RCC 7860 (cell line): ENCODE measurements around the gene ZFP36L1.

Source experiments
- DNase-seq: peaks from one replicate; pipeline ENCODE4 v3.0.0-alpha.2; 2015; ENCODE audit warnings: low spot score
- FAIRE-seq: peaks from 2 replicates; lab custom pipeline; 2012; peaks lifted over from hg19 to GRCh38; lab: Jason Lieb, UNC

ZFP36L1 gene

DNA sequence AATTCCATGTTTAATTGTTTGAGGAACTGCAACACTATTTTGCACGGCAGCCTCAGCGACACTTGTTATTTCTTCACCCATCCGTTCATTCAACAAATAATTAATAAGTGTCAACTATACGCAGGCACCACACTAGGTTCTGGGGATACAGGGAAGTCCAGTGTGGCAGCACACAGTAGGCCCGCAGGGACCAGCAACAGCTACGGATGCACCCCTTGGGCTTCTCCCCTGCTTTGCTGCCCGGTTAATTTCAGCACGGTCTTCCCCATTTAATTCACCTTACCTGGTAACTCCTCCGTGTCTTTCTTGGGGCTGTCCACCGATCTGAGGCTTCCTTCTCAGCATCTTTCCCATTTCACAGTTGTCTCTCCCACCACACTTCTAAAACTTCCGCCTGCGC, 48.3 kb downstream of the ZFP36L1 start:
- DNase-seq: no peak
- no peak for FAIRE-seq

DNA sequence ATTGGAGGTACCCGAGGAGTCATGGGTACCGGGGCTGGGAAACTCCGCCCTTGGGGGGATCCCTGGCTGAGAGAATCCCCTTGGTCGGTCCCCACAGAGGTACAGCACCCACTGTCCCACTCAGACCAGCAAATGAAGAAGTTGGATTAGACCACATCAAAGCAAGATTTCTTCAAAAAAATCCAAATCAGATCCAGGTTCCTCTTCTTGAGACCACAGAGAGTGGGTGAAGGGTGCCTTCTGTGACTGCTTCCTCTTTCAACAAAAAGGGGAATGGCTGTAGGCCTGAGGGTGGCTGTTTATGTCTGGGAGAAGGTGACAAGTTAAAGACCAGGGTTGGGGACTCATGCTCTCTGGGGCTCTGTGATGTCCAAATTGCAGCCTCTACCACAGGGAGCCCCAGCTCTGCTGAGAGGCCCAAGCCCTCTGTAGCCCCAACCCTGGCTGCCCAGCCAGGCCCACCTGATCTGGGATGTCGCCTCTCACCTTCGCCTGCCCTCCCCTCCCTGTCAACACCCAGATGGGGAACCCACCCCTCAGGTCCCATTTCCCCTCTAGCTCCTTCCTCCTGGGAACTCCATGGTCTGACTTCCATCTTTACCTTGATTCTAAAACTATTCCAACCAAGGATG, 50.9 kb downstream of the ZFP36L1 start:
- no peak for FAIRE-seq
- DNase-seq: no peak

DNA sequence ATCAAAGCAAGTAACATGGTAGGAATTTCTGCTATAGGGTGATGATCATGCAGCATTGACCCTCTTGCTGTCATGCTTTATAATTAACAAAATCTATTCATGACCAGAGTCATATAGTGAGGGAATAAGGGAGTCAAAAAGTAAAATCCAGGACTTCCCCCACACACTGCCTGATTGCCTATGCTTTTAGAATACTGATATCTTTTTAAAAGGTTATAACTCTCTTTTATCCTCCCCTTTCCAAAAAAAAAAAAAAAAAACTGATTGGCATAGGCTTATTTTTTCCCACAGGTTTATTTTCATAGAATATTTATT, 51.4 kb downstream of the ZFP36L1 start:
- FAIRE-seq (no peak), DNase-seq (no peak)

- FAIRE-seq: no peak
Observed at GRCh38 chr14:68740788-68741476, 51.9 kb downstream of the ZFP36L1 start.

DNA sequence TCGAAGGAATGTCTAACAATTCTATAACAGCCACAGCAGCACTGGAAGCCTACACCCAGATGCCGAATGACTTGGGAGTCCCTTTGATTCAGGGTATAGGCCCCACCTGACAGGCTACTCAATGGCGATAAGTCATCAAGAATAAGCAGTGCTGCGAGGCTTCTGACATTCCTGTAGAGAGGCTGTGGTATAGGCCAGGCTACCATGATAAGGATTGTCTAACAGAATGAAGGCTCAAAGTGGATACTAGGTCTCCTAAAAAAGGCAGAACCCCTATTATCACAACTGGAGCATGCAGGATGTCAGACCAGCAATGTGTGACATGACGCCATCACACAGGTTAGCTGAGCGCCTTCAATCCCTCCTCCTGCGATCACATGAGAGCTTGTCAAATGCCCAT, 53.2 kb downstream of the ZFP36L1 start:
- DNase-seq: no peak
- no peak for FAIRE-seq

More at GRCh38 chr14:68740788-68741476, 51.9 kb downstream of the ZFP36L1 start:
- no peak for DNase-seq

DNA sequence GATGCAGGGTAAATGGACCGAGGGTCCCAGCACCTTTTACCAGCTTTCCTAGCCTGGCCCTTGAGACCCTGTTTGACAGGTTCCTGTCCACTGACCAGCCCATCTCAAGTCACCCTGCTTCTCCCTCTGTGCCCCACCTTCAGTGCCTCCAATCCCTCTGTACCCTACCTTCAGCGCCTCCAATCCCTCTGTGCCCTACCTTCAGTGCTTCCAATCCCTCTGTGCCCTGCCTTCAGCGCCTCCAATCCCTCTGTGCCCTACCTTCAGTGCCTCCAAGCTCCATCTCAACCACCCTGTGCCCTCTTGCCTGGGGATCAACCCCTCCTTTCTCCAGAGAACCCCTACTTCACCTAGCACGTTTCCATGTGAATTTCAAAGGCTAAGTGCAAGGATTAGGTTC, 54.3 kb downstream of the ZFP36L1 start:
- DNase-seq (no peak), FAIRE-seq (no peak)
